ENCODE data around the gene NCKIPSD.

Gene NCKIPSD

GRCh38 chr3:48630407-48630806 lies 55.3 kb downstream of the NCKIPSD start:
- no peak for TF ChIP-seq CTCF (IDR thresholded peaks at IDR 0.05; ENCODE audit: borderline replicate concordance, insufficient read depth, low read depth, low read length)

GRCh38 chr3:48629894-48630293 lies 55.8 kb downstream of the NCKIPSD start:
- no peak for TF ChIP-seq CTCF (IDR thresholded peaks at IDR 0.05; ENCODE audit: borderline replicate concordance, insufficient read depth, low read depth, low read length)
- no peak overlapping the region for H3K4me3 ChIP-seq (ENCODE audit: low read depth, low read length)

More at GRCh38 chr3:48630407-48630806, 55.3 kb downstream of the NCKIPSD start:
- no peak overlapping the region for H3K4me3 ChIP-seq (ENCODE audit: low read depth, low read length)

GRCh38 chr3:48628277-48629017 lies 57.3 kb downstream of the NCKIPSD start:
- TF ChIP-seq CTCF (IDR thresholded peaks at IDR 0.05; ENCODE audit: borderline replicate concordance, insufficient read depth, low read depth, low read length), result no peak
- no peak overlapping the region for H3K4me3 ChIP-seq (ENCODE audit: low read depth, low read length)

- TF ChIP-seq CTCF (IDR thresholded peaks at IDR 0.05; ENCODE audit: borderline replicate concordance, insufficient read depth, low read depth, low read length), result no peak
Measured at GRCh38 chr3:48625600-48625999, 60.1 kb downstream of the NCKIPSD start.

GRCh38 chr3:48624767-48625166 lies 60.9 kb downstream of the NCKIPSD start:
- no peak overlapping the region for H3K4me3 ChIP-seq (ENCODE audit: low read depth, low read length)
- no peak for TF ChIP-seq CTCF (IDR thresholded peaks at IDR 0.05; ENCODE audit: borderline replicate concordance, insufficient read depth, low read depth, low read length)

More at GRCh38 chr3:48625600-48625999, 60.1 kb downstream of the NCKIPSD start:
- no peak overlapping the region for H3K4me3 ChIP-seq (ENCODE audit: low read depth, low read length)

GRCh38 chr3:48623851-48624547 lies 61.7 kb downstream of the NCKIPSD start:
- H3K4me3 ChIP-seq (ENCODE audit: low read depth, low read length), result no peak overlapping the region
- no peak for TF ChIP-seq CTCF (IDR thresholded peaks at IDR 0.05; ENCODE audit: borderline replicate concordance, insufficient read depth, low read depth, low read length)

Data from GM12875 (cell line).